Colonic mucosa (tissue), 4 donors: Measurements from ENCODE around the gene MRPL20. TPM values are rescaled to one million over a fixed set of nuclear protein-coding genes. Genes with fewer than 3 reads are reported as not detected.
"Not testable (repeated sequence)": the region's sequence is repeated elsewhere in the genome, so short reads cannot be mapped to it uniquely, and the experiment has no call there.

ENCODE experiments used
- DNase-seq: peaks from one replicate; pipeline ENCODE4 v3.0.0-alpha.2; 2020
- H3K27ac ChIP-seq: fragments of 200-600 bp; one replicate; pipeline ENCODE4 v1.8.0; 2021
- H3K27me3 ChIP-seq: fragments of 200-600 bp; one replicate; pipeline ENCODE4 v1.8.0; 2021
- H3K36me3 ChIP-seq: fragments of 200-600 bp; one replicate; pipeline ENCODE4 v1.8.0; 2021
- H3K4me1 ChIP-seq: fragments of 200-600 bp; one replicate; pipeline ENCODE4 v1.8.0; 2021; ENCODE audit warnings: mild to moderate bottlenecking
- H3K4me3 ChIP-seq: fragments of 200-600 bp; one replicate; pipeline ENCODE4 v1.8.0; 2021
- H3K9ac ChIP-seq, 2 donors: one replicate each; pipeline ENCODE4 v1.7.0; 2013; ENCODE audit warnings: control low read depth in 2 of 2, low read depth in 2 of 2, low read length in 2 of 2
- H3K9me3 ChIP-seq: fragments of 200-600 bp; one replicate; pipeline ENCODE4 v1.8.0; 2021
- CTCF ChIP-seq: fragments of 200-600 bp; IDR thresholded peaks from one replicate; pipeline ENCODE4 v1.8.0; 2022; ENCODE audit warnings: antibody characterized with exemption, mild to moderate bottlenecking
- intact Hi-C: fragments of 100-400 bp; cut with DNase I; formaldehyde crosslinking; loops from one replicate; pipeline ENCODE4 v1.14.1; 2022
- total RNA-seq, 2 donors: library from RNA; stranded (reverse); fragmentation: NEBNext Ultra II Directional in 1 of 2; extraction: Animal tissue kit (Norgen Biotek cat#: 25700) in 1 of 2; gene quantifications; one replicate each; pipeline ENCODE4 v1.2.1, GENCODE V29; 2021
- donor health status: healthy.
- donor health status: DM: no; HTN: no; CAD: no.
- donor health status: DM: no; HTN: no; CAD: no.

The MRPL20 gene
- total RNA-seq, 2 donors from 2014 or later, result 88.1 to 143 TPM

- Histone ChIP-seq H3K9ac (no peak overlapping the region), H3K27ac (no peak overlapping the region), H3K36me3 (no peaks in the 10 kb centered on the region), H3K27me3 (no peaks in the 10 kb centered on the region), H3K4me3 (no peak overlapping the region), H3K9me3 (no peaks in the 10 kb centered on the region), H3K4me1 (no peaks in the 10 kb centered on the region)
- TF ChIP-seq CTCF, result no peak
- DNase-seq, result no peak
- intact Hi-C loops, result no loop called here
These were observed 8.7 kb upstream of the MRPL20 start for GRCh38 chr1:1415751-1416150.

GRCh38 chr1:1412311-1412902 lies 5.3 kb upstream of the MRPL20 start:
- H3K4me3 ChIP-seq, DNase-seq, intact Hi-C loops, H3K27ac ChIP-seq, H3K4me1 ChIP-seq, H3K9me3 ChIP-seq, H3K27me3 ChIP-seq, H3K36me3 ChIP-seq, H3K9ac ChIP-seq: not testable (repeated sequence)

GRCh38 chr1:1411626-1412025 lies 4.5 kb upstream of the MRPL20 start:
- H3K36me3 ChIP-seq, result no peaks in the 10 kb centered on the region
- no peak overlapping the region for H3K27ac ChIP-seq
- no peak for TF ChIP-seq CTCF
- H3K9me3 ChIP-seq, result no peaks in the 10 kb centered on the region
- intact Hi-C loops, result no loop called here
- H3K4me1 ChIP-seq, result peaks cover 5% of the 10 kb centered on the region
- no peaks in the 10 kb centered on the region for H3K27me3 ChIP-seq
- H3K9ac ChIP-seq, result no peak overlapping the region
- no peak overlapping the region for H3K4me3 ChIP-seq
- DNase-seq, result no peak

GRCh38 chr1:1410238-1410637 lies 3.1 kb upstream of the MRPL20 start:
- DNase-seq, H3K4me3 ChIP-seq, H3K9me3 ChIP-seq, intact Hi-C loops, H3K9ac ChIP-seq, H3K27me3 ChIP-seq, H3K36me3 ChIP-seq, H3K27ac ChIP-seq: not testable (repeated sequence)
- peaks cover 11% of the 10 kb centered on the region for H3K4me1 ChIP-seq

GRCh38 chr1:1407636-1408318 lies 684 bp upstream of the MRPL20 start:
- Histone ChIP-seq H3K27ac (peak overlapping the region; percentile 78), H3K4me3 (peak overlapping the region; percentile 91), H3K36me3 (no peaks in the 10 kb centered on the region), H3K4me1 (peaks cover 11% of the 10 kb centered on the region), H3K9me3 (no peaks in the 10 kb centered on the region), H3K27me3 (no peaks in the 10 kb centered on the region), H3K9ac (peak overlapping the region; percentile 84 to 96)
- TF ChIP-seq CTCF, result no peak
- no peak for DNase-seq
- intact Hi-C loops, result no loop called here

GRCh38 chr1:1406101-1406820 lies 832 bp downstream of the MRPL20 start:
- Histone ChIP-seq H3K36me3 (peaks cover 1% of the 10 kb centered on the region), H3K9ac (peak overlapping the region; percentile 70 to 84), H3K9me3 (no peaks in the 10 kb centered on the region), H3K4me1 (peaks cover 11% of the 10 kb centered on the region), H3K4me3 (peak overlapping the region; percentile 91), H3K27ac (peak overlapping the region; percentile 78), H3K27me3 (no peaks in the 10 kb centered on the region)
- TF ChIP-seq CTCF, result no peak
- no peak for DNase-seq
- intact Hi-C loops, result no loop called here
